ENCODE data around the gene KLF15.
"Not testable (repeated sequence)": the region's sequence is repeated elsewhere in the genome, so short reads cannot be mapped to it uniquely, and the experiment has no call there.

KLF15 gene

GRCh38 chr3:126345641-126346460 lies 11.4 kb downstream of the KLF15 start:
- DNase-seq = no peak

GRCh38 chr3:126345231-126345630 lies 12.0 kb downstream of the KLF15 start:
- no peak for DNase-seq

GRCh38 chr3:126344380-126345041 lies 12.7 kb downstream of the KLF15 start:
- DNase-seq = no peak

- DNase-seq = no peak
Observed at GRCh38 chr3:126343649-126344035, 13.6 kb downstream of the KLF15 start.

GRCh38 chr3:126342991-126343648 lies 14.1 kb downstream of the KLF15 start:
- DNase-seq = no peak

GRCh38 chr3:126342211-126342610 lies 15.0 kb downstream of the KLF15 start:
- no peak for DNase-seq

GRCh38 chr3:126341755-126342150 lies 15.5 kb downstream of the KLF15 start:
- no peak for DNase-seq

- no peak for DNase-seq
Observed at GRCh38 chr3:126340943-126341754, 16.1 kb downstream of the KLF15 start.

- no peak for DNase-seq
Observed at GRCh38 chr3:126340596-126340942, 16.6 kb downstream of the KLF15 start.

GRCh38 chr3:126340081-126340511 lies 17.1 kb downstream of the KLF15 start:
- DNase-seq = no peak

- no peak for DNase-seq
Observed at GRCh38 chr3:126339466-126339865, 17.7 kb downstream of the KLF15 start.

GRCh38 chr3:126338790-126339288 lies 18.4 kb downstream of the KLF15 start:
- DNase-seq = no peak

- no peak for DNase-seq
Observed at GRCh38 chr3:126337980-126338651, 19.1 kb downstream of the KLF15 start.

GRCh38 chr3:126331812-126332336 lies 25.3 kb downstream of the KLF15 start:
- not testable (repeated sequence) for DNase-seq

GRCh38 chr3:126329927-126330725 lies 27.1 kb downstream of the KLF15 start:
- DNase-seq = no peak

- no peak for DNase-seq
Observed at GRCh38 chr3:126326629-126327028, 30.6 kb downstream of the KLF15 start.

GRCh38 chr3:126322181-126322967 lies 34.8 kb downstream of the KLF15 start:
- DNase-seq = no peak

- DNase-seq = no peak
Observed at GRCh38 chr3:126321490-126321889, 35.7 kb downstream of the KLF15 start.

GRCh38 chr3:126320517-126321293 lies 36.5 kb downstream of the KLF15 start:
- DNase-seq = no peak

Measured in T1000 (cell line).